GM21367 (cell line): ENCODE results near the gene CARD11.
"Not testable (repeated sequence)": the region's sequence is repeated elsewhere in the genome, so short reads cannot be mapped to it uniquely, and the experiment has no call there.

Experiments used
- ATAC-seq: cut with Tn5 transposase; IDR thresholded peaks from one replicate; pipeline ENCODE4 v1.9.1; 2021; ENCODE audit not compliant: unreplicated experiment

The CARD11 gene

DNA sequence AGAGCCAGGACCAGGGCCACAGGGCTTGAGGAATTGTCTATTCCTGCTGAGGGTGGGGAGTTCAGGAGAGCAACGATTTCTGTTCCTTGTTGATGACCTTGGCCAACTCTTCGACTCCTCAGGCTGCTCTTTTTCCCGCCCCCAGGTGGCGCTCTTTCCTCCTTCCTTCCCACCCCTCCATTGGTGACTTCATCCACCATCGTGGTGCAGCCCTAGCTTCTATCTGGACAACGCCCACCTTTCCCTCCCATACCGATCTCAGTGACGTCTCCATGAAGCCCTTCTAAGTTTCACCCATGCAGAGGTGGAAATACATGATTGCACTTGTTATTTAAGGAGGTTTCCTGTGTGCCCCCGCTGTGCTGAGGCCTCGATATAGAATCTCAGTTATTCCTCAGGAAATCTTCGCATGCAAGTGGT, 22.1 kb upstream of the CARD11 start:
- ATAC-seq, result no peak

DNA sequence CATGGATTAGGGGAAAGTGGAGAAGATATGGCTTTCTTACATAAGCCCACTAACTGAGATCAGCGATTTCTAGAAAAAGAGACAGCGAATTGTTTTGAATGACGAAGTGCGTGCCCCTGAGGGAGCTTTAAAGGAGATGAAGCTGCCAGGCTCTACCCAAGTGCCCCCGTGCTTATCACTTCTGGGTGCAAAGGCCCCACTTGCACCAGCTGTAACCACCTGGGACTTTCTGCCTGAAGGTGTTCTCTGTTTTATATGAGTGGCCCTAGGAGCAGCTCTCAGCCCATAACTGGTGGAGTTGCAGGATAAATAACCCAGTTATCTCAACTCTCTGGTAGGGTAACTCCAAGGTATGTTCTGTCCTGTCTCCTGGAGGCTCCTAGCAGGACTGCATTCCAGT, 20.4 kb upstream of the CARD11 start:
- no peak for ATAC-seq

DNA sequence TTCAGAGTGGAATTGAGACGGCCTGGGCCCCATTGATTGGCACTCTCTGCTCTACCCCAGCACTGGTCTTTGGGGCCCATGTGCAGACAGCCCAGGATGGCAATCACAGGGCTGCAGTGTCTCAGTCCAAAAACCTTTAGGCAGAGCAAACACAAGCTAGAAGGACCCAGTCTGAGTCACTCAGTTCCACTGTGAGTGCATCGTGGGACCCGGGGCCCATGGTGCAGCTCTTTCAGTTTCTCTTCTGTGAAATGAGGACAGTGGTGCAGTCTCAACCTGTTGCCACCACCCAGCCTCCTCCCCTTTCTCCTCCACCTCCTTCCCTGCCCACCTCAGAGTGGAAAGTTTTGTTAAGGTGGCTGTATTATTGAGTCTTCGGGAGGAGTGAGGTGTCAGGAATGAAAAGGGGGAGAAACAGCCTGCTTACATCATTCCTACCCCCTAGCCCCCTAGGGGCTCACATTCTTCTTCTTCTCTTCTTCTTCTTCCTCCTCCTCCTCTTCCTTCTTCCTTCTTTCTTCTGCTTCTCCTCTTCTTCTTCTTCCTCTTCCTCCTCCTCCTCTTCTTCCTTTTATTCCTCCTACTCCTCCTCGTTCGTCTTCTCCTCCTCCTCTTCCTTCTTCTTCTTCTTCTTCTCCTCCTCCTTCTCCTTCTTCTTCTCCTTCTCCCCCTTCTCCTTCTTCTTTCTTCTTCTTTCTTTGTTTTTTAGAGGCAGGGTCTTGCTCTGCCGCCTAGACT, 19.5 kb upstream of the CARD11 start:
- ATAC-seq, result peak; percentile 91

DNA sequence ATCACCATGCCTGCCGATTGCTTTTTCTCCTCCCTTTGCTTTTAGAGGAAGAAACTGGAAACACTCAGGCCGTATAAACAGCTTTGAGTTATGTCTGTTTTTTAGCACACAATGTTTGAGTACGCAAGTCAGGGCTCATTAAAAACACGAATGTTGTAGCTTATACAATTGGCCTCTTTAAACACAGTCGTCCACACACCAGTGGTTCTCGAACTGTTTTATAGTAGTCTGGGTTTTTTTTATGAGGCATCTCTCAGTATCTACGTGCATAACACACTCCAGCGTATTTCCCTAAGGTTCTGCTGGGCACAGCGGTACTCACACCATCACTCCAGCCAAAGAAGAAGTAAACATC, 13.4 kb upstream of the CARD11 start:
- no peak for ATAC-seq

DNA sequence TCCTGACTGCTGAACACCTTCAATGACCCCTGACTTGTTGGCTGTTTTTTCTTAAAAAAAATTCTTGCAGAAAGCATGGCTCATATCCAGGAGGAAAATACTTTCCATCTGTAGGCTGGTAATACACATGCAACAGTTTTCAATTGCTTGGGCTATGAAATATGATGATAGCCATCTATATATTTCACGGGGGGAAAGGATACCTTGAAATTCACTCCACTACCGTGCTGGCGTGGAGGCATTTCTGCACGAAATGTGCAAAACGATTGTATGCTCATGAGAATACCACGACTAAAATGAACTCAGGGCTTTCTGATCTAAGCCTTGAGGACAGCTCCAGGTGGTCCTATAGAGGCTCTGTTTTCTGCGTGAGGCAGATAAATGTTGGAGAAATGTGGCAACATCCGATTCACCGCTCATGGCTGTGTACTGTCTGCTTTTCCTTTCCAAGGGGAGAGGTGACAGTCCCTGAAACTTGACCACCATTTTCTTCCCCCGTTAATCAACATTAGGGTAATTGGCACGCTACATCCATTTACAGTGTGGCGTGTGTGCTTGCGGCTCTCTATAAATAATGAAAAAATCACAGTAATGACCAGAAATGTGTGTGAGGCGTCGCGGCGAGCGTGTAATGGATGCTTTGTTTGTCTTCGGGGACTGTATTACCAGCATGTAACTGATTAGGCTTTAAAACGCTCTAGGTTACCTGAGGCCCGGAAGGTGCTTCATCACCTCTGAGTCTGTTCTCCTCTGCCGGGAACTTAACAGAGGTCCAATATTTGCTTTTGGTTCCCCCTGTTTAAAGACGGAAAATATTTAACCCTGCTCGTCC, 12.8 kb upstream of the CARD11 start:
- no peak for ATAC-seq

DNA sequence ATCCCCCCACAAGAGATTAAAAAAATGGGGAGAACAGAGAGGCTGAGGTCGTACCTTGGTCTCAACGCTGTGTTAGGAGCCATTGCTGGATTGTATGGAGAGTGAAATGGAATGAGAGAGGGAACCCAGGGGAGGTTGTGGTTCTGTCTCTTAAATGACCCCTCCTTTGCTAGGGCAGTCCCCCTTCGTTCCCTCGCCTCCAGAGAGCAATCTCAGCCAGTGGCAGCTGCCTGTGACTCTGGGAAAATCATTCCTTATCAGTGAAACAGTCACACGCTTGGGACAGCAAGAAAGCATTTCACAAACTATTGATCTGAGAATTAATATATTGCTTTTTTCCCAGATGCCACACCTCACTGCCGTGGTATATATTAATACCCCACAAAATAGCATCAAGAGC, 12.0 kb upstream of the CARD11 start:
- ATAC-seq, result no peak

DNA sequence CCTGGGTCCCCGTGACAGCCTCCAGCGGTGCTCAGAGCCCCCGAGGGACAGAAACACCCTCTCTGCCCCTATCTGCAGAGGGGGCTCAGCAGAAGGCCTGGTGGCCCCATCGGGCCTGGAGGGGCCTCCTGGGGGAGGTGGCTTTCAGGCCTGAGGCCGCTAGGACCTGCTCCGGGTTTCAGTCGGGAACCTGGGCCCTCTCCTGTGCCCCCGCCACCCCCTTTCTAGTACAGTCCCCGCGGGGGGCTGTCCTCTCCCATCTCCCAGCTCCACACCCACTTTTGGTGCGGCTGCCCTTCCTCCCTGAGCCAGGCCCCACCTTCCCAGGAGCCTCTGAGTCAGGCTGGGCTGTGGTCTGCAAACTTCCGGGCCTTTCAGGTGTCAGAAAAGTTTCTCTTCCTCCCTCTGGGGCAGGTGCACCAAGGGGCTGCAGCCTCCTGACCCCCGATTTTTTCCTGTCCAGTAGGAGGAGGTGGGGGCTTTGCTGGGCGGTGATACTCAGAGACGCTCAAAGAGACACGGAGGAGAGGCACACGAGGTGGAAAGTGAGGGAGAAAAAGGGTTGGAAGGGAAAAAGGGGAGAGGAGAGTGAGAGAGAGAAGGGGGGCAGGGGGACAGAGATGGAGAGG, 692 bp downstream of the CARD11 start:
- peak; percentile 67 for ATAC-seq

DNA sequence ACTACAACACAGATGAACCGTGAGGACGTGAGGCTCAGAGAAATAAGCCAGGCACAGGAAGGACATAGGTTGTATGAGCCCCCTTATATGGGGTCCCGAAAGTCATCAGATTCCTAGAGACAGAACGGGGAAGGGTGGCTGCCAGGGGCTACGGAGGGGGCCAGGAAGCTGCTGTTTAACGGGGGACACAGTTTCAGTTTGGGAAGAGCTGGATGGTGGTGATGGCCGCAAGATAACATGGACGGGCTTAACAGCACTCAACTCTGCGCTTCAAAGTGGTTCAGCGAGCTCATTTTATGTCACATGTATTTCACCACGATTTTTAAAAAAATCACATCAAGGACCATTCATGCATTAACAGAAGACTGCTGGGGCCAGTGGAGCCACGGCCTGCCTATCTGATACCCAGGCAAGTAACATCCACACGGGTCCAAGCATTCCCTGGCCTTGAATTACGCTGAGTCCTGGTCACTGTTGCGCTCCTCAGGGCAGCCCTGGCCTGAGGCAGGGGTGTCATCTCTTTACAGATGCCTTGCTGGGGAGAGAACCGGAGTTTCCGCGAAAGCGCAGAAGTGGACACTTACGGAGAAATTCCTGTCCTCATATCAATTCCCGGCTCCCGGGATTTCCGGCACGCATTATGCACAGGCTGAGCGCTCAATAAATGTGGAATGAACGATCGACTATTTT, 1.5 kb downstream of the CARD11 start:
- no peak for ATAC-seq

DNA sequence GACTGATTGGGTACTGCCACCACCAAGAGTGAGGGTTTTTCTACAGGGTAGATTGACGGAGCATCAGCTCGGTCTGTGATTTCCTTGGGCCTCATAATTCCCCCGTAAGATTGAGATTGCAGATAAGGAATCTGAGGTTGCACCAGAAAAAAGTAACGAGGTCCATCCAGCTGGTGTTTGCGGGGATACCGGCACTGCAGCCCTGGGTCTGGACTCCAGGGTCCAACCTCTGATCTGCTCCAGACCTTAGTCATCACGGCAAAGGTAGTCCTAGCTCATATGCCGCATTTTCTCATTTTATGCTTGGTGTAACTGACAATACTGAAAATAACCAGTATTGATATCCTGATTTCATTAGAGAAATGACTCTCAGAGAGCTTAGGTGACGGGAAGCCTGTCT, 3.9 kb downstream of the CARD11 start:
- no peak for ATAC-seq

DNA sequence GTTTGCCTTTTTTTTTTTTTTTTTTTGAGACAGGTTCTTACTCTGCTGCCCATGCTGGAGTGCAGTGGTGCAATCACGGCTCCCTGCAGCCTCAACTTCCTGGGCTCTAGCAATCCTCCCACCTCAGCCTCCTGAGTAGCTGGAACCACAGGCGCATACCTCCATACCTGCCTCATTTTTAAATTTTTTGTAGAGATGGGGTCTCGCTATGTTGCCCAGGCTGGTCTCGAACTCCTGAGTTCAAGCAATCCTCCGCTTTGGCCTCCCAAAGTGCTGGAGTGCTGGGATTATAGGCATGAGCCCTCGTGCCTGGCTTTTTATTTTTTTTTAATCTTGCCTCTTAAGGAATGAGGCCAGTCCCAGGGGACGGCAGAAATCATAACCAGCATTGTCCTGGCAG, 5.7 kb downstream of the CARD11 start:
- ATAC-seq, result not testable (repeated sequence)

DNA sequence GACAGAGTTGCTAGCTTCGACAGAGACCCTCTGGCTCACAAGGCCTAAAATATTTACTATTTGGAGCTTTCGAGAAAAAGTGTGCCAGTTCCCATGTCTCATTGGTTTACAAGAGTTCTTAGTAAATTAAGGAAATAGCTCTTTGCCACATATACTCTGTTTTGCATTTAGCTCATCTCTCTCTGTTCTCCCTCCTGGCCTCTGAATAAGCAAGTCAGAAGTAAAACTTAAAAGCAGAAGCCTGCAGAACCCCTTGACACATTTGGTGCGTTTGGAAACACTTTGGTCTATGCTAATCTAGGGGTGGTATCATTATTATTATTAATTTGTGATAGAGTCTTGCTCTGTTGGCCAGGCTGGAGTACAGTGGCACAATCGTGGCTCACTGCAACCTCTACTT, 6.4 kb downstream of the CARD11 start:
- no peak for ATAC-seq

DNA sequence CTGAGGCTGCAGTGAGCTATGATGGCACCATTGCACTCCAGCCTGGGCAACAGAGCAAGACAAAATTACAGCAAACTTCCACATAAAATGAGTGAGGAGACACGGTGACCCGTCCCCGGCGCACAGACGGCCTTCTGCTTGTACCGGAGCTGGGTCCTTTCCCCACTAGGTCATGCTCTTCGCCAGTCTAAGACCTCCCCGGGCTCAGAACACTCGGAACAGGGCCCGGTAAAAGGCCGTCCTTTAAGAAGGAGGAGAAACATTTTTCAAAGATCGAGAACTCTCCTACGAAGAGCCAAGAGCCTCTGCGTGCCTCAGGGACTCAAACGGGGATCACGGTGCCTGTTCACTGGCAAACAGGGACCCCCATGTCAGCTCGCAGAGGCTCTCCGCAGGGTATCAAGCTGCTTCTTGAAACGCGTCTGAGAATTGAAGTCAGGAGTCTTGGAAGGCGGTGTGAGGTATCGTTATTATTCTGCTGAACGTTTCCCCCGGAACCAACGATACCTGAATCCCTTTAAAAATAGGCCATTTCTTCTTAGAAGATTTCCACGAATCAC, 9.0 kb downstream of the CARD11 start:
- ATAC-seq, result no peak

DNA sequence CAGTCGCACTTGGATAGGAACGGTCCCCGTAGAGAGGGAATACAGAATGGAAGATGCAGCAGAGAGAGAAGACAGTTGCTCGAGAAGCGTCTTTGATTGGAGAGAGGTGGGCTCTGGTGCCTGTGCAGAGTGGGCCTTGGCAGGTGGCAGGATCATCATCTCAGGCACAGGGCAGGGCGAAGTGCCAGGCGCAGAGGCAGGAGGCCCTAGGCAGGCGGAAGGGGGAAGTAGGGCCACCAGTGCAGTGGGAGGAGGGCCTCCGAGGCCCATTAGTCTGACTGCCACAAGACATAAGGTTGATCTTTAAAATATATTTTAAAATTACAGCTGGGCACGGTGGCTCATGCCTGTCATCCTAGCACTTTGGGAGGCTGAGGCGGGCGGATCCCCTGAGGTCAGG, 10.1 kb downstream of the CARD11 start:
- no peak for ATAC-seq

DNA sequence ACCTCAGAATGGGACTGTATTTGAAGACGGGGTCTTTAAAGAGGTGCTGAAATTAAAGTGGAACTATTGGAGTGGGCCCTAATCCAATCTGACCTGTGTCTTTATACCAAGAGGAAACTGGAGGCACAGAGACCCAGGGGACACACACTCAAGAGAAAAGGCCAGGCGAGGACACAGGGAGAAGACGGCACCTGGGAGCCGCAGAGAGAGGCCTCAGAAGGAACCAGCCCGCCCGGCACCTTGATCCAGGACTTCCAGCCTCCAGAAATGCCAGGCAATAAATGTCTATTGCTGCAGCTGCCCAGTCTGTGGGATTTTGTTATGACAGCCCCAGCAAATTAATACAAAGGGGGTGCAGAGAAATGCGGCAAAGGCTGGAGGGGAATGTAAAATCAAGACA, 10.5 kb downstream of the CARD11 start:
- no peak for ATAC-seq

DNA sequence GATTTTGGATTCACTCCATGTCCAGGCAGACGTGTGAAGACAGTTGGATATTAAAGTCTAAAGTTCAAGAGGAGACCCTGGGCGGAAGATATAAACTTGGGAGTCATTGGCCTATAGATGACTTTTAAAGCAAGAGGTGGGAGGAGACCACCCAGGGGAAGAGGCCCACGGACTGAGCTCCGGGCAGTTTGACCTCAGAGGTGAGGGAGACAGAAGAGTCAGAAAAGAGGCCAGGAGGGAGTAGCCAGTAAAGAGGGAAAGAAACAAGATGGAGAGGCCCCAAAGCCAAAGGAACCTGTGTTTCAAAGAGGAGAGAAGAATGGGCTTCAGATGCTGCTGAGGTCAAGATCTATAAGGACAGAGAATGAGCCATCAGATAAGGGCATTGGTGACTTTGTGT, 11.4 kb downstream of the CARD11 start:
- no peak for ATAC-seq

DNA sequence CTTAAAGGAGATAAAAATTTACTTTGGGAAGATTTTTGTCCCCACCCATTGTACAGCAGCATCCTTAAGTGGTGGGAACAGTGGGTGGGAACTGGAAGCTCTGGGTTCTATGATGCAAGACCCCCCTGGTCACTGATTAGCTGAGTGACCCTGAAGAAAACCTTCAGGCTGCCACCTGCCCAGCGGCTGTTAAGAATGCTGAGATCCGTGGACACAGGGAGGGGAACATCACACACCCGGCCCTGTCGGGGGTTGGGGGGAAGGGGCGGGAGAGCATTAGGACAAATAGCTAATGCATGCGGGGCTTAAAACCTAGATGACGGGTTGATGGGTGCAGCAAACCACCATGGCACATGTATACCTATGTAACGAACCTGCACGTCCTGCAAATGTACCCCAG, 14.5 kb downstream of the CARD11 start:
- ATAC-seq, result no peak

DNA sequence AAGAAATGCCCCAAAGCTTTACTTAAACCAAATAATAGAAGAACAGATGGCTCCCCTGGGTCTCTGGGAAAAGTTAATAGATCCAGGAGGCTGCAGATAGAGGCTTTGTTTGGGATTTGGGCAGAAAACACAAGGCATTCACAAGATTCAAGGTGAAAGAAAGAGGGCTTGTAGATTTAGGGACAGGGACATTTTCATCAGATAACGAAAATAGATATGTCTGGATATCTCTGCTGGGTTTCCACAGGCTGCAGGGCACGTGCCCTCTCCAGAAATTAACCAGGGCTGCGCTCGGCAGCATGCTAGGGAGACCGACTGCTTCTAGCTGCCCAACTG, 14.9 kb downstream of the CARD11 start:
- ATAC-seq, result no peak

DNA sequence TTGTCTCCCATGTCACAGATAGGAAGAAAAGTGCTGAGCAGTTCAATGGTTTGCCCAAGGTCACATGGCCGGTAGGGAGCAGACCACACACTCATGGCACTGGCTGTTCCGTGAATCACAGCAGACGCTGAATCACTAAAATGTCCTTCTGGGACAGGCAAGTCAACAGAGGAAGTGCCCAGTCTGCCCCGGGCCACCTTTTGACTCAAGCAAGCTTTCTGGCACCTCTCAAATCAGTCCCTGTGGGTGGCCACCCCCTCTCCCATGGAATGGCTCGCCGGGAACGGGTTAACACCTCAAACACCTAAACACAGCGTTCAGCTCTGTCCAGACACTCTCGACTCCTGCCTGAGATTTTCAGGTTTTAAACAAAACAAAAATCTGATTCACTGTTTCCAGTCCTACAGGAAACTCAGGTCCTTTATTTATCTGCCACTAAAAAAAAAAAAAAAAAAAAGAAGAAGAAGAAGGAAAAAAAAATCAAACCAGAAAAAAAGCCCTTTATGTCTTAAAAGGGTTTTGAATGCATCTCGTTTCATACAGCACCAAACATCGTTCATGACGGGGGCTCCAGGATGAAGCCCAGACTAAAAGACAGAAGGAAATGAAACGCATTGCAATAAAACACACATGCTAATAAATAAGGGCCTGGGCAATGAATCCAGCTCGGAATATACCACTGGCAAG, 15.5 kb downstream of the CARD11 start:
- ATAC-seq, result no peak

DNA sequence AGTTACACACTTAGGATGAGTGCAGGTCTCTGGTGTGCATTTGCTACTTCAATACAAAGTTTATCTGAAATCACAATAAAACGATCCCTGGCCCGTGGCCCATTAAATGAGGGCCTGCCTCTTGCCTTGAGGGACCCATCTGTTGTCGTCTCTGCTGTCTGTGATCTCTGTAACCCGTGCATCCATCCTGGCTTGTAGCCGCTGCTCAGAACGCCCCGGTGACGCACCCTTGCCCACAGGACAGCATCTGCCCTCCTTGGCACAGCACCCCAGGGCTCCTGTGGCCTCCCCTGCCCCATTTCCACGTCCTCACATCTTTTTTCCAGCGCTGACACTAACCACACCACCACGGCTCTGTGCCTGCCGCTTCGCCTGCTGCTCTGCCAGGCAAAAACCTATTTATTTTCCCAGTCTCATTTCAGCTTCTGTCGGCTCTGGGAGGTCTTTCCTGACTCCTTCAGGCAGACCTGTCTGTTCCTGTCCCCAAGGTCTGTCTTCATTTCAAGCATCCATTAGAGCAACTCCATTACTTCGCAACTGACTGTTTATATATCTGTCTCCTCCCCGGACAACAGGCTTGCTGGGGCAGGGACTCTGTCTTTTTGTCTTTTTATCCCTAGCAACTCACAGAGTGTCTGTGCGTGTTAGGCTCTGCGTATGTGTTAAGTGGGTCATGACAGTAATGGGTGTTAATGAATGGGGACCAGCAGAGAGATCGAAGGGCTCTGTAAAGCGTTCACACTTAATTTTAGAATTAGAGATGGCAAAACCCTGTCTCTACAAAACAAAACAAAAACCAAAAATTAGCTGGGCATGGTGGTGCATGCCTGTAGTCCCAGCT, 16.4 kb downstream of the CARD11 start:
- no peak for ATAC-seq

DNA sequence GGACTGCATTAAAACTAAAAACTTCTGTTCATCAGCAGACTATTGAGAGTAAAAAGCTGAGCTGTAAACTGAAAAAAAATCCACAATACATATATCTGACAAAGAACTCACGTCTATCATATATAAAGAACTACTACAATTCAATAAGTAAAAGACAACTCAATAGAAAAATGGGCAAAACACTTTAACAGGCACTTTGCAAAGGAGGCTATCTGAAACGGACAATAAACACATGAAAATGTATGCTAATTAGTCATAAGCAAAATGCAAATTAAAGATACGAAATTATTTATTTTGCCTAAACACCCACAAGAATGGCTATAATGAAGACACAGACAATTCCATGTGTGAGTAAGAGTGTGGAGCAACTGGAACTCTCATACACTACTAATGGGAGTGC, 18.1 kb downstream of the CARD11 start:
- ATAC-seq, result no peak
